HG03565 (cell line): Measurements from ENCODE around the gene CGNL1.

Source experiments
- ATAC-seq: cut with Tn5 transposase; IDR thresholded peaks from one replicate; pipeline ENCODE4 v1.9.1; 2021; ENCODE audit warnings: mild to moderate bottlenecking, moderate library complexity; ENCODE audit not compliant: unreplicated experiment

CGNL1 gene

GRCh38 chr15:57353317-57353804 lies 22.9 kb upstream of the CGNL1 start:
- no peak for ATAC-seq

- ATAC-seq: no peak
Observed at GRCh38 chr15:57354436-57355123, 21.7 kb upstream of the CGNL1 start.

GRCh38 chr15:57355259-57355658 lies 21.0 kb upstream of the CGNL1 start:
- ATAC-seq: no peak

DNA sequence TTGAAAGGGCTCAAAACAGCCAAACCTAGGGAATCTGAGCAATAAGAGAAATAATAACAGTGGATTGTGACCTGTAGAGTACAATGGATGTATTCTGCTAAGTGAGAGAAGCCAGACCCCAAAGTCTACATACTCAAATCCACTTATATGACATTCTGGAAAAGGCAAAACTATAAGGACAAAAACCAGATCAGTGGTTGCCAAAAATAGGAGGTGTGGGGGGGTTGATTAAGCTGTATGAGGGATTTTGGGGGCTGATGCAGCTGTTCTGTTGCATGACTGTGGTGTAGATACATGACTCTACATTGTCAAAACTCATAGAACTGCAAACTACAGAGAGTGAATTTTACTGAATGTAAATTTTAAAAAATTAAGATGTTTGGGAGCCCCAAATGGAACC lies 20.1 kb upstream of the CGNL1 start:
- no peak for ATAC-seq

DNA sequence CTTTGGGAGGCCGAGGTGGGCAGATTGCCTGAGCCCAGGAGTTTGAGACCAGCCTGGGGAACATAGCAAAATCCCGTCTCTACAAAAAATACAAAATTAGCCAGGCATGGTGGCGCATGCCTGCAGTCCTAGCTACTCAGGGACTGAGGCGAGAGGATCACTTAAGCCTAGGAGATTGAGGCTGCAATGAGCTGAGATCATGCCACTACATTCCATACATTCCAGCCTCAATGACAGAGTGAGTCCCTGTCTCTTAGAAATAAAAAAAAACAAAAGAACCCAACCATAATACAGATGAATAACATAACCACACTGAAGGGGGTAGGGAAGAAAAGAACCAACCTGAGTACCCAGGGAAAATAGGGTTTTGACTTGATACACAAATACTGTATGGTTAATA lies 19.7 kb upstream of the CGNL1 start:
- ATAC-seq: no peak

DNA sequence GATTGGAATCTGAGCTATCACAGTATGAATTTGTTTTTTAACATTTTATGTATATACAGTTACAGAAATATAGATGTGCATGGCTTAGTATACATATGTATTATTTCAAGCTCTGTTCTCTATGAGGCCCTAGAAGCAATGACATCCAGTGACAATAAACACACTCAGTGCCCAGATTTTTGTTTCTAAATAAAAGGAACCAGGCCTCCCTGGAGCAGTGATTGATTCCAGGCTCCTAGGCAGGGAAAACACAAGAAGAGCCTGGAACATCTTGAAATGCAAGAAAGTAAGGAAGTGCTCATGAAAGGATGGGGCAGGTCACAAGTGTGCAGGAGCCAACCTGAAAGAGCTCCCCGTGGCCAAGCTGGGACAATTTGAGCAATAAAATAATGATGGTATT lies 18.5 kb upstream of the CGNL1 start:
- no peak for ATAC-seq

- ATAC-seq: no peak
Observed at GRCh38 chr15:57358571-57358970, 17.7 kb upstream of the CGNL1 start.

DNA sequence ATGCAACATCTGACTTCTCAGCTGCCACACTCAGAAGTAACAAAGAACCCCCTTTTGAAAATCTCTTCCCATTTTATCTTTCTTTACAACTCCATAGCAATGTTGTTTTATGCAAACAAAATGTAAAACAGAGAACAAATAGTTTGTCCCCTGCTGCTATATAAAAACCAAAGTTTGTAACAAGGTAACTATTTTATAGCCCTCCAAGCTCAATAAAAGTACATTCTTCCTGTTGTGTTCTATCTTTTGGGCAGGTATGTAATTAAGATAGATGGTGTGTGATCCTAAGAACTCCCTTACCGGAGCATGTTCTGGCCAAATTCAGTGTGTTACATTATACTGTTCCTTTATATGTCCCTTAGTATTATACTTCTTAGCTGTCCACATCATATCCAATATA lies 12.6 kb upstream of the CGNL1 start:
- ATAC-seq: no peak

DNA sequence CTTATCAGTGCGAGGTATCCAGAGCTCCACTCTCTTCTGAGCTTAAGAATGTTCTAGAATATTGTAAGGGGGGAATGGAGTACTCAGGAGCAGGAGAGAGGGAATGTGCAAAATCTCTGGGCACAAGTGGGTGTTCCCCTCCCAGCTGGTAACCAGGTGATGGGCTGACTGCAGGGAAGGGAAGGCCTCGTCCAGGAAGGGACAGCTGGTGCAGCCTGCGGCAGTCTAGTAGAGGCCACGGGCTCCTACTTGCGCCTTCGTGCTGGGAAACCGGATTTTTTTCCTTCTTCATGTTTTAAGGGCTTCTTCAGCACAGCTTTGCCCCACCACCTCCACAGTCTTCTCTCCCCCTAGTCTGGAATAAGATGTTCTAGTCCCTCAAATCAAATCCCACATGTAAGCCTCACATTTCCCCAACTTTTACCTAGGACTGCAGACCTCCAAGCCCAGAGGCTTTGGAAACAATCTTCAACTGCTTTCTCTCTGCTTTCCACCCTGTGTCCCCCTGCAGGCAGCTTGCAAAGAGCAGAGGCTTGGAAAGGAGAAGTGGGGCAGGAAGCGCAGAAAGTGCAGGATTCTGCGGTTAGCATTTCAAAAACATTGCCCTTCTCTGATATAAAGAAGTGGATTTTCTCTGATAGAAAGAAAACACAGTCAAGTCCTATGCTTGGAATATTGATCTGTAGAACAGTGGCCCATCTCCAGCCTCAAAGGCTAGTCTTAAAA lies 11.9 kb upstream of the CGNL1 start:
- no peak for ATAC-seq

DNA sequence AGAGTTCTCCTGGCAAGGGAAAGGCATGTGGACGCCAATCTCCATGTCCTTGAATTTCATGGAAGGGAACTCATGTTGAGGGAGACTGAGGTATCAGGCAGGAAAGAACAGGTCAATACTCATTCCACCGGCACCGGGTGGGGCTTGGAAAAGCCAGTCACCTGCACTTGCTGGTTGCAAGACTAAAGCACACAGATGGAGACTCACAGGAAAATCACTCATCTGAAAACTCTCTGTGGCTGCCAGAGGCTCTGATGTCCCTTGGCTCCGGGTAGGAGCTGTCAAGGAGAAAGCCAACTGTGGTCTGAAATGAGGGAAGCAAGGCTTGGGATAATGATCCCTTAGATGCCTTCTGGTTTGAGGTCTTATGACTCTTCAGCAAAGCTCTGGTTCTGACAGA lies 8.7 kb upstream of the CGNL1 start:
- ATAC-seq: no peak

GRCh38 chr15:57370929-57371328 lies 5.4 kb upstream of the CGNL1 start:
- no peak for ATAC-seq

GRCh38 chr15:57373251-57373881 lies 2.9 kb upstream of the CGNL1 start:
- no peak for ATAC-seq

GRCh38 chr15:57373882-57374276 lies 2.4 kb upstream of the CGNL1 start:
- ATAC-seq: no peak

DNA sequence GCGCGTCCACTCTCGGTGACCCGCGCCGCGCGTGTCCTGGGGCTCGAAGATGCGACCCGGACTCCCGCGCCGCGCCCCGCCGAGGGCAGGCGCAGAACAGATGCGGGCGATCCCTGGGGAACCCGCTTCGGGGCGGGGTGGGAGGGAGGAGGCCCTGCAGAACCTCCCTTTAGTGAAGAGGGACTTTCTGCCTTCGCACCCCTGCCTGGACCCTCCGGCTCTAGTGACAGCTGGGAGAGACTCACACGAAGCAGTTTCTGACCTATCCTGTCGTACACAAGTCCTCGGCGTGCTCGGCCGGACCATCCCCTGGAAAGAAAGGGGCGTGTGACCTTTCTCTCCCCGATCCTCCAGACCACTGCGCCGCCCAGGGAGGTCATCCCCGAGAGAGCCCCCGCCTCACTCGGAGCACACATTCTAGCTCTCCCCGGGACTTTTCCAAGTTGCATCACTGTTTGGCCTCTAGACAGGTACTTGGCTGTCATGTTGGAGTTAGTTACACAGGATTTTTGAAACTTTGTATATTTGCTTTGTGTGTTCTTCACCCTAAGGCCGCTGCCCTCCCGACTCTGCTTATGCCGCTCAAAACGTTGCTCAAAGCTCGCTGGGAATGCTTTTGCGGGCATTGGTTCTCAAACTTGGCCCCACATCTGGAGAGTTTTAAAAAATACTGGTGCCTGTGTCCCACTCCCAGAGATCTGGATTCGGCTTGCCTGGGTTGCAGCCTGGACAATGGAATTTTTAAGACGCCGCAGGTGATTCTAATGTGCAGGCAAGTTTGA lies 582 bp downstream of the CGNL1 start:
- no peak for ATAC-seq

DNA sequence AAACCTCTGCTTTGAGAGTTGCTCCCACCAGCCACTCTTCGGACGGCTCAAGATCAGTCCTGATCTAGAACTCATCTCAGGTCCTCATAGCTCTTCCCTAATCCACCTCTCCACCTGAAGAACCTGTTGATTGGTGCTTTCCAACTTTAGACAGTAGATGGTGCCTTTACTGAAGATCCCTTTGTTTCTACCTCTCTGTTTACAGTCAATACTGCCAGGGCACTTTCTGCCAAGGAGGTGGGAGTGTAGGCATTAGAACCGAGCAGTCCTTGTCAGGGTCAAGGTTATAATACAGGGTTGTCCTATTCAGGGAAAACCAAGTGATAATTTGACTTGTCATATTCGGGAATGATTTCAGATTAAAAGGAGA lies 1.2 kb downstream of the CGNL1 start:
- no peak for ATAC-seq

DNA sequence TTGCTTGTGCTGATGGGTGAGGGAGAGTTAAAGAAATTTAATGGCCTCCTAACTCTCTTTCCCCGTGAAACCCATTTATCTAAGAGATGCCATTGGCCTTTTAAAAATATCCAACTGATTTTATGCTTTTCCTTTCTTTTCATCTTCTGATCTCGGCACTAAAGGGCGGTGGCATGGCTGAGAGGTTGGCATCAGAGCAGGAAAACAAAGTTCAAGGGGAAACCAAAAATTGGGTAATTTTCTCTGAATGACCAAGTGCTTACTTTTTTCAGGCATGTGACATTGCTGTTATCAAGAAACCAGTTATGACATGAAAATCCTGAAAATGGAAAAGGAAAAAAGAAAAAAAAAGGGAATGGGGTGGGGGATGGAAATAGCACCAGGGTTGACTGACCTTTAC lies 3.2 kb downstream of the CGNL1 start:
- ATAC-seq: no peak

DNA sequence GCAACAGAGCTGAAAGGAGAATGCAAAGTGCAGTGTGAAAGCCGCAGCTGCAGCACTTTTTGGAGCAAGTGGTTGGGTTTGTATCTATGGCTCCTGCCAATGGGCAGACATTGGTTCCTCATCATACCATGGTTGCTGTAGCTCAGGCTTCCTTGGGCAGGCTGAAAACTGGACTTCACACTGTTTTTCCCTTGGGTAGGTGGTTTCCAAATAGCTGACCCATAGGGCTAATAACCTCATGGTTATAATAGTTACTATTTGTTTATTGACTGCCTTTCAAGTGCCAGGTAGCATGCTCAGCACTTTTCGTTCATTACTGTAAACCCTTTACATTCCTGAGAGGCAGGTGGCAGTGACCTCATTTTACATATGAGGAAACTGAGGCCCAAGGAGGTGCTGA lies 4.5 kb downstream of the CGNL1 start:
- ATAC-seq: no peak

DNA sequence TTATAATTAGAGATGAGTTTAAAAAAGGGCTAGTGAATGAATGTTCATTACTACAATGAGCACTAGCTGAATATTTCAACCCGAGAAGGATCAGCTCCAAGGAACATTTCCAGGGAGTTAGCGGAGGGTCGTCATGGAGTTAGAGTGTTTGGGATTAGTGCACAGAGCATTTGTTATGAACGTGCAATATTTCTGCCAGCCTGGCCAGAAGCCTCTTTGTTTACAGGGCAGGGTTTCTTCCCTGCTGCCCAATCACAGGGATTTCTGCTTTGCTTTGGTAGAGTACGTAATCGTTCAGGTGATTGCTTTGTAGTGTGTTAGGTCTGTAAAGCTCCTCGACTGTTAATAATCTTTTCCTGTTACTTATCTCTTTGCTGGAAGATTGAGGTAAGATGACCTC lies 5.9 kb downstream of the CGNL1 start:
- no peak for ATAC-seq

DNA sequence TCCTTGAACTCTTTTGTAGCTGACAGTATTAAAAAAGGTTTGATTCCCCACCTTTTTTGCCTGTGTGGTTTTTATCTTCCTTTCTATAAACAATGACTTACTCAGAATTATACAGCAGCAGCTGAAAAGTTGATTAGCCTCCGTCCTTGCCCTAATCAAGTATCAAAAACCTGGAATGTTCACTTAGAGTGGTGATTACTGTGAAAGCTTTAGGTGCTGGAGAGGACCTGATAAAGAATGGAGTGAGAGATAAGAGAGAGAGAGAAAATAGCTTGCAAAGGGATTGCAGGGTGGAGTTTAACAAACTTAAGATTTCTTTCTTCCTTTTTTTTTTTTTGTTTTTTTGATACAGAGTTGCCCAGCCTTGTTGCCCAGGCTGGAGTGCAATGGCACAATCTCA lies 6.7 kb downstream of the CGNL1 start:
- ATAC-seq: no peak

GRCh38 chr15:57384024-57384423 lies 7.7 kb downstream of the CGNL1 start:
- ATAC-seq: no peak

- ATAC-seq: no peak
Observed at GRCh38 chr15:57384816-57385215, 8.5 kb downstream of the CGNL1 start.
